Posterior cingulate gyrus (tissue), 11 donors: ENCODE measurements around the gene JUN.
A peak's percentile ranks its signal among the peaks of the same experiment; 100 is the strongest.

Experiments used
- DNase-seq, 10 donors: peaks; one replicate each; pipeline versions ENCODE4 v3.0.0 to v3.0.0-alpha.2; 2020 to 2021; ENCODE audit warnings: mixed read lengths in 3 of 10
- intact Hi-C: fragments of 100-400 bp; cut with DNase I; formaldehyde crosslinking; loops from one replicate; pipeline ENCODE4 v1.15.1; 2023

Gene JUN

GRCh38 chr1:58767143-58767542 lies 16.7 kb downstream of the JUN start:
- intact Hi-C loops = no loop called here
- no peak for DNase-seq

DNA sequence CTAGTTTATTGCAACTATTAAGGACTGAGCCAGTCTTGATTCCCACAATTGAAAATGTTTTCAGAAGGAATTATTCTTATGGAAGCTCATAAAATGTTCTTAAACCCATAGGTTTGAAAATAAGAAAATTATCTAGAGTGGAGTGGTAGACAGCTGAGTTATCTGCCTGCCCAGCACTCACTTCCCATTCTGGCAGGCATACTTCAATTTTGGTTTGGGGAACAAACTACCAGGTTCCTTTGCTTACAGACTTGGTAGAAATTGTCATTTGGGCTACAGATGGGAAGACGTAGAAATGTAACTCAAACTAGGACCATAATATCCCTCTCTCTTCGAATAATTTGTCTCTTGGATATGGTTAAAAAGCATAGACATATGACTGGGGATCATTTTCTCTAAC lies 18.4 kb downstream of the JUN start:
- intact Hi-C loops = no loop called here
- DNase-seq = no peak

- intact Hi-C loops = no loop called here
- DNase-seq = no peak
Measured at GRCh38 chr1:58765006-58765405, 18.8 kb downstream of the JUN start.

DNA sequence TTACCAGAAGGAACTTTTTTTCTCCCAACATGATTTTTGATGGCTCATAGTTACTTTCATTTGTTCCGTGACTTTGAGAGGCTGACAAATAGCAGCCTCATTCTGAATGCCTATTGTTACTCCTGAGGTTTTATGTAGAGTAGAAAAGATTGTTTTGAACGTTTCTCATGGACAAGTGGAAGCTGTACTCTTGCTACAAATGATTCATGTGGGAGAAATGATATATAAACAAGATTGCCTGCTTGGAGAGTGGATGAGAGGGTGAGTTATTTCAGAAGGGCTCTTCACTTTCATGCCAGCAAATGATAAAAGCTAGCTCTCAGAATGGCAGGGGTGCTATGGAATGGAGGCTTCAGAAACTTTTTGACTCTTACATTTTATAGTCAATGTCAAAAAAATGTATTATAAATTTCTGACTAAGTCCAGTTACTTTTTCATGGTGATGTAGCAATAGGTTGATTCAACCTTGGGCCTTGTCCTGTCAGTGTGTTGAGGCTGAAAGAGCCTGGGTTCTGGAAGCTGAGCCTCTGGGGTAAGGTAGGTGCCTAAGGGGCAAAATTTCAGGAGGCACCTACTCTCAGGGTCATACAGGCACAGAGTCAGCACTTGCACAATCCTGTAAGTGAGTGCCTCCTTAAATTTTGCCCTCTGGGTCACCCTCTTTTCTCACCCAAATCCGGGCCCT lies 19.4 kb downstream of the JUN start:
- no peak for DNase-seq
- intact Hi-C loops = no loop called here

DNA sequence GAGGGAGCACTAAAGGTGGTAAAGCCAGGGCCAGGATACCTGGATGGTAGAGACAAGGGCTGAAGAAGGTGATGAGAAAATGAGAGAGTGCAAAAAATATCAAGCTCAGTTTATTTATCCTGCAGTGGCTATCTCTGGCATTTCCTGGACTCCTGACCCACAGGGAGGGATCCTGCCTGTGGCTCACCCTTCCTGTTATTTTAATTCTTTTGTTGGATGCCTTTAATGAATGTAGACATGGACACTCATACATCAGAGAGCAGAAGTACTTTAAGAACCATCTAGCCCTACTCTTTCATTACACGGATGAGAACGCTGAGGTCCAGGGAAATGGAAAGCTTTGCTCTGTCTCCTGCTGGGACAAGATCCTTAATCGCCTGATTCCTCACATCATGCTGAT lies 20.6 kb downstream of the JUN start:
- no peak for DNase-seq
- intact Hi-C loops = no loop called here

DNA sequence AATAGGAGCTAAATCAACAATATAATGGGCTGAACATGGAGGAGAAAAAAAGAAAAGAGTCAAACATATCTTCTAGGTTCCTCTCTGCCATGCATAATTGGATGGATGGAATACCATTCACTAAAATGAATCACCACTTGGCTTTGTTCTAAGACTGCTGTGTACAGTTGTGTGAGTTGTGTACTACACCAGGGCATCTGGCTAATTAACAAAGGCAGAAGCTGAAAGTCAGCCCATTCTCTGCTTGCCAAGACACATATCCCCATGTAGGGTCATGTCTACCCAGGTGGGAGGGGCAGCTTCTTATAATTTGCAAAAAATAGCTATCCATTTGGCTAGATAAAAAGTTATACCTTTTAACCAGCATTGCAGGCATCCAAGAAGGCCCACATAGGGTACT lies 21.0 kb downstream of the JUN start:
- no peak for DNase-seq
- intact Hi-C loops = no loop called here

- intact Hi-C loops = no loop called here
- DNase-seq = peak in 5 of 10 donors; percentile 20 to 89 (median 33)
Measured at GRCh38 chr1:58755468-58755872, 28.4 kb downstream of the JUN start.

DNA sequence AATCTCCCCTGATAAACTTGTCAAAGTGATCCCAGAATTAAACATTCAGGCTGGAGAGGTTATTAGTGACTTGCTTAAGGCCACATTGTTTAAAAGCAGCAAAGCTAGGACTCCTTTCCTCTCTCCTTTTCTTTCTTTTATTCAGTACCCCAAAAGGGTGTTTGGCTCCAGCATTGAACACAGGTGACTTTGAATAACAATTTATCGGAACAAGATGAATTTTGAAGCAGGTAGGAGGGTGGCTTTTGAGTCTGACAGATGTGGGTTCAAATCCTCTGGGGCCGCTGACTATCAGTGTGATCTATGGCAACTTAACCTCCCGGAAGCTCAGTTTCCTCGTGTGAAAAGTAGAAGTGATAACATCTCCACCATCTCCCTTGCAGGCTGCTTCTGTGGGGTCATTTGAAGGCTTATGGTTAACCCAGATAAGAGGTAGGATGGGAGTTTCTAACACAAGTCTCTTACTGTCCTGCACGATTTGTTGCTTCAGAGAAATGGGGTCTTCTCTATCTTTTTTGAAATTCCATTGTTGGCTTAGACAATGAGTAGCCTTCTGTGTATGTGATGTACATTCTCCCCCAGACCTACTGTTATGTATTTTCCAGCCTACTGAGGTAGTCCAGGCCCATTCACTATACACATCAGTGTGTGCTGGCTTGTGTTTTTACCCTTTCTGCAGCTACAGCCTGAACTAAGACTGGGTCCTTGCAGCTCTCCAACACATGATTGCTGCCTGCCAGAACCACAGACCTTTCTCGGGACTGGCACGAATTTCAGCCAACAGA lies 29.0 kb downstream of the JUN start:
- peak in 2 of 10 donors; percentile 11 to 34 for DNase-seq
- intact Hi-C loops = no loop called here

GRCh38 chr1:58754073-58754613 lies 29.7 kb downstream of the JUN start:
- DNase-seq = no peak
- intact Hi-C loops = no loop called here

GRCh38 chr1:58753431-58753866 lies 30.4 kb downstream of the JUN start:
- DNase-seq = no peak
- intact Hi-C loops = no loop called here

DNA sequence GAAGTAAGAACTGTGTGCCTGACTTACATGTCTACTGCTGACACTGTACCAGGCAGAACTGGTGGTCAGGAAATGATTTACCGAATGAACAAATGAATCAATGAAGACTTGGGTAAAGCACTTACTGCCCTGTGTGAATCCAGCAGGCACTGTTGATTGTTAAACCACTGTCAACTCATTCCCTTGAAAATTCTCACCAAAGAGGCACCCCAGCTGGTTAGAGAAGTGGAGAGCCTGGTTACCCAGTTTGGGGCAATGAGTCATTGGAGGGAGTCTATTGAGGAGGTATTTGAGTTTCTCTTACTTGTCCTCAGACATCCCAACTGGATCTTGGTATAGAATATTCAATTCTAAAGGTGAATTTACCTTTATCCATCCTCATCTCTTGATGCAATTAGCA lies 34.2 kb downstream of the JUN start:
- no peak for DNase-seq
- intact Hi-C loops = no loop called here

DNA sequence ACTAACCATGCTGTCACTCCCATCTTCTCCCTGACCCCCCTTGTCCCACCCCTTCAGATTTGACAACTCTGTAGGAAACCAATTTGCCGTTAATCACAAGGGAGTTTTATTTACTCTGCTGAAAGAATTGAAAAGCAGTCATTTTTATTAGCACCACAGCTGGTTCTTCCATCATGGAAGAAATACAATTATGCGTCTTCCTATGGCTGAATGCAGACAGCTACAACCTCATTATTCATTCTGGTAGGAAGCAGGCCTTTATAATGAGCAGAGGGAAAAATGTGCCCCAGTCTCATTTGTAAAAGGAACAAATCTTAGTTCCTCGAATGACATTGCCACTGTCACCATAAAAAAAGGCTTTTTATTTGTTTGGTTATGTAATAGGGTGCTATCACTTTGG lies 35.2 kb downstream of the JUN start:
- no peak for DNase-seq
- intact Hi-C loops = no loop called here

- intact Hi-C loops = no loop called here
Measured at GRCh38 chr1:58746757-58747156, 37.1 kb downstream of the JUN start.

GRCh38 chr1:58746182-58746581 lies 37.7 kb downstream of the JUN start:
- DNase-seq = no peak
- intact Hi-C loops = no loop called here

More at GRCh38 chr1:58746757-58747156, 37.1 kb downstream of the JUN start:
- DNase-seq = no peak

- intact Hi-C loops = no loop called here
- no peak for DNase-seq
Measured at GRCh38 chr1:58745666-58746065, 38.2 kb downstream of the JUN start.

- intact Hi-C loops = no loop called here
- no peak for DNase-seq
Measured at GRCh38 chr1:58745117-58745516, 38.7 kb downstream of the JUN start.

- intact Hi-C loops = no loop called here
Measured at GRCh38 chr1:58741678-58742553, 41.9 kb downstream of the JUN start.

GRCh38 chr1:58739856-58740466 lies 43.9 kb downstream of the JUN start:
- intact Hi-C loops = loop anchor here (1.0 kb wide), 2 partner anchors 960 to 1019 kb away; no protein-coding TSS in a partner anchor
- no peak for DNase-seq

More at GRCh38 chr1:58741678-58742553, 41.9 kb downstream of the JUN start:
- DNase-seq = no peak

GRCh38 chr1:58738876-58739275 lies 45.0 kb downstream of the JUN start:
- intact Hi-C loops = no loop called here
- DNase-seq = no peak

- intact Hi-C loops = no loop called here
Measured at GRCh38 chr1:58735586-58735985, 48.3 kb downstream of the JUN start.

More at GRCh38 chr1:58735586-58735985, 48.3 kb downstream of the JUN start:
- DNase-seq = no peak
